Heart left ventricle (tissue), 13 donors: ENCODE data around the gene DIP2C.

ENCODE experiments used
- POLR2A ChIP-seq, 2 donors: fragments of 450-650 bp; IDR thresholded peaks; one replicate each; pipeline ENCODE4 v1.6.1; 2017; ENCODE audit warnings: antibody characterized with exemption in 2 of 2, mild to moderate bottlenecking in 2 of 2, moderate library complexity in 2 of 2
- TF ChIP-seq, protein P1 (sequence below), 12 donors: fragments of 200-600 bp; sonication (generic) in 4 of 12; IDR thresholded peaks; one replicate each; pipeline versions ENCODE4 v1.5.0 to v1.8.0; 2018 to 2022; ENCODE audit warnings: antibody characterized with exemption in 12 of 12, mild to moderate bottlenecking in 5 of 12
- donor health status: ischemic (EF 13 %, LVEDD 7.1; RV severe dilation, severe dysfunction).
- donor health status: DM: no; HTN: yes; CAD: no.
- donor health status: DM: no; HTN: no; CAD: no.
- donor health status: ischemic (EF 25% LVEDD 6.9; RV normal size, moderate dysfunction).
- donor health status: ischemic (EF 25% LVEDD 5.7; RV mildly dilated, moderate dysfunction).
- donor health status: ischemic (EF 35%, LVEDD 5.7; RV mildly dilated, moderate dysfunction).
- donor health status: nonischemic (EF 11% LVEDD 7.7; RV severe dilation, severe dysfunction).
- donor health status: DM: yes; HTN: yes; CAD: no.
- donor health status: PGD.
- donor health status: ischemic (EF 29% LVEDD 5.4; RV normal size, mild dysfunction).
- donor health status: nonischemic (EF 23%, LVEDD 6.1; RV moderate dilation, normal function).

- TF ChIP-seq, protein P1, sequence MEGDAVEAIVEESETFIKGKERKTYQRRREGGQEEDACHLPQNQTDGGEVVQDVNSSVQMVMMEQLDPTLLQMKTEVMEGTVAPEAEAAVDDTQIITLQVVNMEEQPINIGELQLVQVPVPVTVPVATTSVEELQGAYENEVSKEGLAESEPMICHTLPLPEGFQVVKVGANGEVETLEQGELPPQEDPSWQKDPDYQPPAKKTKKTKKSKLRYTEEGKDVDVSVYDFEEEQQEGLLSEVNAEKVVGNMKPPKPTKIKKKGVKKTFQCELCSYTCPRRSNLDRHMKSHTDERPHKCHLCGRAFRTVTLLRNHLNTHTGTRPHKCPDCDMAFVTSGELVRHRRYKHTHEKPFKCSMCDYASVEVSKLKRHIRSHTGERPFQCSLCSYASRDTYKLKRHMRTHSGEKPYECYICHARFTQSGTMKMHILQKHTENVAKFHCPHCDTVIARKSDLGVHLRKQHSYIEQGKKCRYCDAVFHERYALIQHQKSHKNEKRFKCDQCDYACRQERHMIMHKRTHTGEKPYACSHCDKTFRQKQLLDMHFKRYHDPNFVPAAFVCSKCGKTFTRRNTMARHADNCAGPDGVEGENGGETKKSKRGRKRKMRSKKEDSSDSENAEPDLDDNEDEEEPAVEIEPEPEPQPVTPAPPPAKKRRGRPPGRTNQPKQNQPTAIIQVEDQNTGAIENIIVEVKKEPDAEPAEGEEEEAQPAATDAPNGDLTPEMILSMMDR (IDR thresholded peaks at IDR 0.05) = no peak
- TF ChIP-seq POLR2A (IDR thresholded peaks at IDR 0.05) = no peak
These were observed 33.0 kb upstream of the DIP2C start for GRCh38 chr10:722281-723060.
